ENCODE measurements around the gene BST1. TPM values are rescaled to one million over a fixed set of nuclear protein-coding genes. Genes with fewer than 3 reads are reported as not detected.

BST1 gene
- total and polyA plus RNA-seq, 2 experiments from 2014 or later: 0.99 to 1.8 TPM

GRCh38 chr4:15776871-15777648, 74.2 kb downstream of the BST1 start:
- H3K36me3 Mint-ChIP-seq (ENCODE audit: low read depth): no peaks in the 10 kb centered on the region
- peaks cover 25% of the 10 kb centered on the region for H3K27me3 Mint-ChIP-seq (ENCODE audit: insufficient read depth, low read depth, poor library complexity)
- peaks cover 9% of the 10 kb centered on the region; the same call in 2 of the 3 replicates for H3K4me1 Mint-ChIP-seq
- Histone ChIP-seq H3K4me3 (no peak overlapping the region), H3K9me2 (ENCODE audit: insufficient read depth) (peaks cover 5% of the 10 kb centered on the region), H4K20me1 (replicated peaks; ENCODE audit: insufficient read depth) (no peaks in the 10 kb centered on the region), H2AFZ (no peak overlapping the region), H3K27ac (ENCODE audit: low read depth) (no peak overlapping the region), H3F3A (replicated peaks; ENCODE audit: low read depth) (no peaks in the 10 kb centered on the region), H3K79me2 (replicated peaks; ENCODE audit: insufficient read depth) (no peaks in the 10 kb centered on the region), H3K36me3 (ENCODE audit: insufficient read depth) (no peaks in the 10 kb centered on the region), H3K4me1 (ENCODE audit: insufficient read depth) (0 out of 2 replicates have a peak, but pooled peaks cover 2% of the 10 kb centered on the region), H3K4me2 (no peak overlapping the region), H3K27me3 (ENCODE audit: insufficient read depth) (peaks cover 59% of the 10 kb centered on the region)
- no peaks in the 10 kb centered on the region for H3K9me3 Mint-ChIP-seq
- no peak for ATAC-seq
- no peak overlapping the region for H3K4me3 Mint-ChIP-seq
- DNase-seq (ENCODE audit: low spot score): no peak
- TF ChIP-seq CREB1 (CRISPR knock-in tag; IDR thresholded peaks at IDR 0.05; ENCODE audit: low read depth): no peak
- TF ChIP-seq EZH2 (IDR thresholded peaks at IDR 0.05; ENCODE audit: low read depth, unreplicated experiment): no peak
- TF ChIP-seq, protein P1, sequence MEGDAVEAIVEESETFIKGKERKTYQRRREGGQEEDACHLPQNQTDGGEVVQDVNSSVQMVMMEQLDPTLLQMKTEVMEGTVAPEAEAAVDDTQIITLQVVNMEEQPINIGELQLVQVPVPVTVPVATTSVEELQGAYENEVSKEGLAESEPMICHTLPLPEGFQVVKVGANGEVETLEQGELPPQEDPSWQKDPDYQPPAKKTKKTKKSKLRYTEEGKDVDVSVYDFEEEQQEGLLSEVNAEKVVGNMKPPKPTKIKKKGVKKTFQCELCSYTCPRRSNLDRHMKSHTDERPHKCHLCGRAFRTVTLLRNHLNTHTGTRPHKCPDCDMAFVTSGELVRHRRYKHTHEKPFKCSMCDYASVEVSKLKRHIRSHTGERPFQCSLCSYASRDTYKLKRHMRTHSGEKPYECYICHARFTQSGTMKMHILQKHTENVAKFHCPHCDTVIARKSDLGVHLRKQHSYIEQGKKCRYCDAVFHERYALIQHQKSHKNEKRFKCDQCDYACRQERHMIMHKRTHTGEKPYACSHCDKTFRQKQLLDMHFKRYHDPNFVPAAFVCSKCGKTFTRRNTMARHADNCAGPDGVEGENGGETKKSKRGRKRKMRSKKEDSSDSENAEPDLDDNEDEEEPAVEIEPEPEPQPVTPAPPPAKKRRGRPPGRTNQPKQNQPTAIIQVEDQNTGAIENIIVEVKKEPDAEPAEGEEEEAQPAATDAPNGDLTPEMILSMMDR (conservative IDR thresholded peaks at IDR 0.05; ENCODE audit: low read depth in 2 of 2): no peak
- TF ChIP-seq POLR2AphosphoS5 (IDR thresholded peaks at IDR 0.05; ENCODE audit: low read depth): no peak
- TF ChIP-seq JUNB (IDR thresholded peaks at IDR 0.05; ENCODE audit: unreplicated experiment): no peak
- TF ChIP-seq NANOG (IDR thresholded peaks at IDR 0.05; ENCODE audit: borderline replicate concordance): no peak
- TF ChIP-seq ZNF114 (CRISPR knock-in tag; IDR thresholded peaks at IDR 0.05): no peak
- no peak for TF ChIP-seq ZNF331 (CRISPR knock-in tag; IDR thresholded peaks at IDR 0.05; ENCODE audit: low read depth)
- TF ChIP-seq EZH2phosphoT487 (IDR thresholded peaks at IDR 0.05; ENCODE audit: unreplicated experiment): no peak
- TF ChIP-seq ZNF462 (CRISPR knock-in tag; IDR thresholded peaks at IDR 0.05): no peak
- TF ChIP-seq, protein P2, sequence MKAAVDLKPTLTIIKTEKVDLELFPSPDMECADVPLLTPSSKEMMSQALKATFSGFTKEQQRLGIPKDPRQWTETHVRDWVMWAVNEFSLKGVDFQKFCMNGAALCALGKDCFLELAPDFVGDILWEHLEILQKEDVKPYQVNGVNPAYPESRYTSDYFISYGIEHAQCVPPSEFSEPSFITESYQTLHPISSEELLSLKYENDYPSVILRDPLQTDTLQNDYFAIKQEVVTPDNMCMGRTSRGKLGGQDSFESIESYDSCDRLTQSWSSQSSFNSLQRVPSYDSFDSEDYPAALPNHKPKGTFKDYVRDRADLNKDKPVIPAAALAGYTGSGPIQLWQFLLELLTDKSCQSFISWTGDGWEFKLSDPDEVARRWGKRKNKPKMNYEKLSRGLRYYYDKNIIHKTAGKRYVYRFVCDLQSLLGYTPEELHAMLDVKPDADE (IDR thresholded peaks at IDR 0.05): no peak
- no peak for TF ChIP-seq STAT1 (IDR thresholded peaks at IDR 0.05; ENCODE audit: unreplicated experiment)
- TF ChIP-seq, protein P3, sequence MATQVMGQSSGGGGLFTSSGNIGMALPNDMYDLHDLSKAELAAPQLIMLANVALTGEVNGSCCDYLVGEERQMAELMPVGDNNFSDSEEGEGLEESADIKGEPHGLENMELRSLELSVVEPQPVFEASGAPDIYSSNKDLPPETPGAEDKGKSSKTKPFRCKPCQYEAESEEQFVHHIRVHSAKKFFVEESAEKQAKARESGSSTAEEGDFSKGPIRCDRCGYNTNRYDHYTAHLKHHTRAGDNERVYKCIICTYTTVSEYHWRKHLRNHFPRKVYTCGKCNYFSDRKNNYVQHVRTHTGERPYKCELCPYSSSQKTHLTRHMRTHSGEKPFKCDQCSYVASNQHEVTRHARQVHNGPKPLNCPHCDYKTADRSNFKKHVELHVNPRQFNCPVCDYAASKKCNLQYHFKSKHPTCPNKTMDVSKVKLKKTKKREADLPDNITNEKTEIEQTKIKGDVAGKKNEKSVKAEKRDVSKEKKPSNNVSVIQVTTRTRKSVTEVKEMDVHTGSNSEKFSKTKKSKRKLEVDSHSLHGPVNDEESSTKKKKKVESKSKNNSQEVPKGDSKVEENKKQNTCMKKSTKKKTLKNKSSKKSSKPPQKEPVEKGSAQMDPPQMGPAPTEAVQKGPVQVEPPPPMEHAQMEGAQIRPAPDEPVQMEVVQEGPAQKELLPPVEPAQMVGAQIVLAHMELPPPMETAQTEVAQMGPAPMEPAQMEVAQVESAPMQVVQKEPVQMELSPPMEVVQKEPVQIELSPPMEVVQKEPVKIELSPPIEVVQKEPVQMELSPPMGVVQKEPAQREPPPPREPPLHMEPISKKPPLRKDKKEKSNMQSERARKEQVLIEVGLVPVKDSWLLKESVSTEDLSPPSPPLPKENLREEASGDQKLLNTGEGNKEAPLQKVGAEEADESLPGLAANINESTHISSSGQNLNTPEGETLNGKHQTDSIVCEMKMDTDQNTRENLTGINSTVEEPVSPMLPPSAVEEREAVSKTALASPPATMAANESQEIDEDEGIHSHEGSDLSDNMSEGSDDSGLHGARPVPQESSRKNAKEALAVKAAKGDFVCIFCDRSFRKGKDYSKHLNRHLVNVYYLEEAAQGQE (IDR thresholded peaks at IDR 0.05; ENCODE audit: unreplicated experiment): no peak
- no peak overlapping the region for H3K27ac Mint-ChIP-seq

All from GM23338 (cell line).